K562 (cell line): ENCODE results near the gene NSMCE1. TPM values are rescaled to one million over a fixed set of nuclear protein-coding genes. Genes with fewer than 3 reads are reported as not detected.

Source experiments
- ATAC-seq: fragments of 200-7000 bp; cut with Tn5 transposase; 3 replicates; pipeline ENCODE4 v1.9.1; 2020; ENCODE audit warnings: moderate library complexity
- BruUV-seq: library from RNA; stranded (reverse); fragments of 400-500 nt; replicated peaks from 2 replicates; lab custom pipeline; 2021; lab: Mats Ljungman, UMichigan
- CTCF ChIA-PET: fragments of 300-600 bp; formaldehyde crosslinking; extraction: SDS; loops from one replicate; lab custom pipeline; 2021; ENCODE audit warnings: low intra/inter-chr PET ratio; lab: Yijun Ruan, JAX
- POLR2A ChIA-PET: fragments of 300-600, 350-650 bp; sonication (Branson Sonifier 250); formaldehyde crosslinking; extraction: SDS; loops from one replicate; lab custom pipeline; 2021; ENCODE audit warnings: antibody characterized with exemption, inconsistent platforms; lab: Yijun Ruan, JAX
- DNase-seq, 4 experiments: peaks; one replicate each; pipeline versions ENCODE4 v3.0.0 to v3.0.0-alpha.2; 2011 to 2018; ENCODE audit warnings: low spot score in 3 of 4, mixed read lengths in 3 of 4; ENCODE audit errors: extremely low read depth in 1 of 4
- FAIRE-seq: peaks from 2 replicates; lab custom pipeline; 2011; peaks lifted over from hg19 to GRCh38; lab: Jason Lieb, UNC
- H2AFZ ChIP-seq: 2 replicates; pipeline ENCODE4 v1.6.0; 2011; ENCODE audit warnings: low read depth, low read length, control low read depth, inconsistent platforms
- H3K27ac ChIP-seq: fragments of 200-600 bp; 3 replicates; pipeline ENCODE4 v1.8.0; 2011; ENCODE audit warnings: low read depth, mild to moderate bottlenecking, control low read depth, inconsistent platforms, low read length, moderate library complexity, mixed read lengths; ENCODE audit errors: extremely low read depth
- H3K27me3 ChIP-seq, 2 experiments: fragments of 300-600 bp in 1 of 2; 2 replicates in 1 of 2; 3 replicates in 1 of 2; pipeline versions ENCODE4 v1.6.0 to v1.8.0; 2011; ENCODE audit warnings: inconsistent platforms in 2 of 2, low read length in 2 of 2, mild to moderate bottlenecking in 1 of 2, mixed read lengths in 1 of 2, moderate library complexity in 1 of 2; ENCODE audit not compliant: control insufficient read depth in 2 of 2, insufficient read depth in 2 of 2
- H3K36me3 ChIP-seq: fragments of 300-600 bp; 3 replicates; pipeline ENCODE4 v1.8.0; 2011; ENCODE audit warnings: mild to moderate bottlenecking, low read length, inconsistent platforms; ENCODE audit not compliant: control insufficient read depth, insufficient read depth
- H3K4me1 ChIP-seq, 2 experiments: fragments of 200-600 bp in 1 of 2; replicated peaks in 1 of 2; 2 replicates in 1 of 2; 3 replicates in 1 of 2; pipeline versions ENCODE4 v1.5.1 to v1.8.0; 2011; ENCODE audit warnings: inconsistent platforms in 2 of 2, low read length in 2 of 2, mild to moderate bottlenecking in 1 of 2, mixed read lengths in 1 of 2, moderate library complexity in 1 of 2; ENCODE audit not compliant: control insufficient read depth in 2 of 2, insufficient read depth in 2 of 2
- H3K4me2 ChIP-seq: 2 replicates; pipeline ENCODE4 v1.6.1; 2011; ENCODE audit warnings: low read length, control low read depth, inconsistent platforms, mixed read lengths; ENCODE audit not compliant: insufficient read depth
- H3K4me3 ChIP-seq: fragments of 200-600 bp; sonication (generic), shearing (Covaris generic); 2 replicates; pipeline ENCODE4 v1.5.1; 2016; ENCODE audit warnings: control low read depth, inconsistent platforms
- H3K79me2 ChIP-seq: fragments of 200-600 bp; 3 replicates; pipeline ENCODE4 v1.8.0; 2011; ENCODE audit warnings: low read length, inconsistent platforms; ENCODE audit not compliant: control insufficient read depth, insufficient read depth
- H3K9ac ChIP-seq, 2 experiments: 2 replicates each; pipeline versions ENCODE4 v1.6.0 to v1.6.1; 2011; ENCODE audit warnings: low read depth in 2 of 2, low read length in 2 of 2, control low read depth in 1 of 2, inconsistent platforms in 1 of 2, mild to moderate bottlenecking in 1 of 2, mixed read lengths in 1 of 2; ENCODE audit not compliant: insufficient read depth in 1 of 2
- H3K9me1 ChIP-seq: one replicate; pipeline ENCODE4 v1.6.0; 2011; ENCODE audit warnings: inconsistent platforms, mild to moderate bottlenecking, low read length, moderate library complexity; ENCODE audit not compliant: control insufficient read depth, insufficient read depth
- H3K9me3 ChIP-seq: replicated peaks from 2 replicates; pipeline ENCODE4 v1.5.1; 2011; ENCODE audit warnings: low read depth, low read length, inconsistent platforms; ENCODE audit not compliant: control insufficient read depth, insufficient read depth
- H4K20me1 ChIP-seq: replicated peaks from 2 replicates; pipeline ENCODE4 v1.6.1; 2011; ENCODE audit warnings: low read length, inconsistent platforms, mixed read lengths; ENCODE audit not compliant: control insufficient read depth, insufficient read depth
- CCAR2 ChIP-seq: fragments of 200-400 bp; formaldehyde crosslinking; IDR thresholded peaks from 2 replicates; pipeline ENCODE4 v1.6.1; 2017; ENCODE audit warnings: mild to moderate bottlenecking, low read depth, low read length
- ELF4 ChIP-seq: fragments of 450-650 bp; formaldehyde crosslinking; IDR thresholded peaks from 2 replicates; pipeline ENCODE4 v1.4.0; 2022; ENCODE audit warnings: missing genetic modification characterization
- FOXJ2 ChIP-seq: fragments of 200-800 bp; sonication (Bioruptor generic); IDR thresholded peaks from 2 replicates; pipeline ENCODE4 v1.6.1; 2016; ENCODE audit warnings: missing genetic modification characterization, missing compliant biosample characterization
- KAT7 ChIP-seq: sonication (generic); formaldehyde crosslinking; IDR thresholded peaks from 2 replicates; pipeline ENCODE4 v1.8.0; 2022; ENCODE audit warnings: missing genetic modification reagents, mild to moderate bottlenecking, borderline replicate concordance
- KDM1A ChIP-seq, 2 experiments: fragments of 450-650 bp; IDR thresholded peaks; 2 replicates each; pipeline ENCODE4 v1.6.1; 2016; ENCODE audit warnings: mild to moderate bottlenecking in 2 of 2
- MBD2 ChIP-seq: sonication (generic); IDR thresholded peaks from 2 replicates; pipeline ENCODE4 v1.6.1; 2016; ENCODE audit warnings: low read depth, borderline replicate concordance
- POLR3A ChIP-seq: IDR thresholded peaks from 2 replicates; pipeline ENCODE4 v1.6.1; 2011; ENCODE audit warnings: borderline replicate concordance, mild to moderate bottlenecking, moderate library complexity; ENCODE audit not compliant: insufficient read length, insufficient read depth; ENCODE audit errors: extremely low read depth
- POU5F1 ChIP-seq: fragments of 150-350 bp; IDR thresholded peaks from 2 replicates; pipeline ENCODE4 v1.6.1; 2014; ENCODE audit warnings: borderline replicate concordance, low read length, low read depth, mild to moderate bottlenecking; ENCODE audit not compliant: partially characterized antibody
- PURB ChIP-seq: sonication (generic); formaldehyde crosslinking; IDR thresholded peaks from 2 replicates; pipeline ENCODE4 v1.9.0; 2021; ENCODE audit warnings: low read depth, mild to moderate bottlenecking, missing genetic modification reagents
- RBFOX2 ChIP-seq: fragments of 200-400 bp; formaldehyde crosslinking; IDR thresholded peaks from 2 replicates; pipeline ENCODE4 v1.6.1; 2017; ENCODE audit warnings: low read depth, mild to moderate bottlenecking, low read length, moderate library complexity
- SETDB1 ChIP-seq: IDR thresholded peaks from one replicate; pipeline ENCODE4 v1.6.1; 2012; ENCODE audit warnings: low read length, control low read depth, inconsistent platforms
- TARDBP ChIP-seq: fragments of 450-650 bp; IDR thresholded peaks from 2 replicates; pipeline ENCODE4 v1.6.1; 2016
- ZKSCAN1 ChIP-seq: fragments of 150-350 bp; IDR thresholded peaks from 2 replicates; pipeline ENCODE4 v1.6.1; 2016; ENCODE audit warnings: low read depth, low read length
- ZNF124 ChIP-seq: sonication (generic); formaldehyde crosslinking; IDR thresholded peaks from 2 replicates; pipeline ENCODE4 v1.8.1; 2022; ENCODE audit warnings: missing genetic modification reagents
- ZNF143 ChIP-seq: sonication (generic); formaldehyde crosslinking; IDR thresholded peaks from 2 replicates; pipeline ENCODE4 v1.9.0; 2022; ENCODE audit warnings: mild to moderate bottlenecking, missing genetic modification reagents
- ZNF316 ChIP-seq: fragments of 450-650 bp; IDR thresholded peaks from 2 replicates; pipeline ENCODE4 v1.6.1; 2016
- ZNF408 ChIP-seq: fragments of 250-450 bp; sonication (Bioruptor Pico); IDR thresholded peaks from 2 replicates; pipeline ENCODE4 v1.4.0; 2020; ENCODE audit warnings: low read depth, mild to moderate bottlenecking, moderate library complexity
- WGBS: fragments of 100-300 bp; shearing (Covaris generic); methylation state at CpG from one replicate; pipeline ENCODE4 v1.1.6; 2016; ENCODE audit warnings: low coverage, mixed read lengths; ENCODE audit not compliant: insufficient coverage; ENCODE audit errors: missing lambda C conversion rate; 5-methylcytosine and 5-hydroxymethylcytosine counted together
- in situ Hi-C: fragments of 300-500 bp; cut with MboI; formaldehyde crosslinking; loops from 4 replicates; pipeline ENCODE4 v1.15.0; 2018; ENCODE audit warnings: inconsistent platforms, mixed read lengths
- intact Hi-C: fragments of 100-400 bp; cut with micrococcal nuclease; formaldehyde crosslinking; loops from 2 replicates; pipeline ENCODE4 v1.14.2; 2022
- polyA plus RNA-seq, 8 experiments: library from polyadenylated mRNA; depleted of rRNA in 4 of 8; stranded (reverse) in 5 of 8; unstranded in 3 of 8; fragments of >200 nt; fragmentation: Nextera tagmentation in 2 of 8; fragmentation: Illumina TruSeq in 1 of 8; extraction: Ambion mirVana in 2 of 8; extraction: Trizol in 1 of 8; gene quantifications; 2 replicates each; pipeline versions ENCODE4 v1.2.1 to v1.2.3, GENCODE V29; 2011 to 2014; ENCODE audit warnings: inconsistent platforms in 1 of 8, missing spikeins in 1 of 8
- total RNA-seq, 7 experiments: library from RNA; depleted of rRNA in 6 of 7; stranded (reverse); fragments of >200 nt in 6 of 7; fragmentation: Illumina TruSeq in 2 of 7; extraction: Trizol in 2 of 7; gene quantifications; 2 replicates each; pipeline versions ENCODE4 v1.2.1 to v1.2.3, GENCODE V29; 2011 to 2021; ENCODE audit warnings: low replicate concordance in 1 of 7
- TF ChIP-seq, protein P1 (sequence below): fragments of 250-450 bp; sonication (Bioruptor Pico); IDR thresholded peaks from 2 replicates; pipeline ENCODE4 v1.5.0; 2021
- TF ChIP-seq, protein P2 (sequence below): sonication (generic); formaldehyde crosslinking; IDR thresholded peaks from 2 replicates; pipeline ENCODE4 v1.8.0; 2022; ENCODE audit warnings: mild to moderate bottlenecking, low read depth, missing genetic modification reagents

NSMCE1 gene
- total and polyA plus RNA-seq, 9 of the 15 experiments (the other 6 are each of a cell fraction or from before 2014, with no cell fraction given) = 52.1 to 163 (median 61.5) TPM

DNA sequence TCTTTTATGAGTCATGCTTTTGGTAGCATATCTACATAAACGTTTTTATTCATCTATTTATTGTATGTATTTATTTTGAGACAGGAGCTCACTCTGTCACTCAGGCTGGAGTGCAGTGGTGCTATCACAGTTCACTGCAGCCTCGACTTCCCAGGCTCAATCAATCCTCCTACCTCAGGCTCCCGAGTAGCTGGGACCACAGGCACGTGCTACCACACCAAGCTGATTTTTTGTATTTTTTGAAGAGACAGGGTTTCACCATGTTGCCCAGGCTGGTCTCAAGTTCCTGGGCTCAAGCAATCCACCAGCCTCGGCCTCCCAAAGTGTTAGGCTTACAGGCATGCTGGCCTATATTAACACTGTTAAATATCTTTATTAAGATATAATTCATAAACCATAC, 24.8 kb upstream of the NSMCE1 start (continued):
- no peak for TF ChIP-seq ZNF124 (CRISPR knock-in tag)
- TF ChIP-seq, protein P1, sequence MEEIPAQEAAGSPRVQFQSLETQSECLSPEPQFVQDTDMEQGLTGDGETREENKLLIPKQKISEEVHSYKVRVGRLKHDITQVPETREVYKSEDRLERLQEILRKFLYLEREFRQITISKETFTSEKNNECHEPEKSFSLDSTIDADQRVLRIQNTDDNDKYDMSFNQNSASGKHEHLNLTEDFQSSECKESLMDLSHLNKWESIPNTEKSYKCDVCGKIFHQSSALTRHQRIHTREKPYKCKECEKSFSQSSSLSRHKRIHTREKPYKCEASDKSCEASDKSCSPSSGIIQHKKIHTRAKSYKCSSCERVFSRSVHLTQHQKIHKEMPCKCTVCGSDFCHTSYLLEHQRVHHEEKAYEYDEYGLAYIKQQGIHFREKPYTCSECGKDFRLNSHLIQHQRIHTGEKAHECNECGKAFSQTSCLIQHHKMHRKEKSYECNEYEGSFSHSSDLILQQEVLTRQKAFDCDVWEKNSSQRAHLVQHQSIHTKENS (CRISPR knock-in tag) = no peak
- TF ChIP-seq ZNF408 = no peak
- TF ChIP-seq MBD2 = no peak
- TF ChIP-seq, protein P2, sequence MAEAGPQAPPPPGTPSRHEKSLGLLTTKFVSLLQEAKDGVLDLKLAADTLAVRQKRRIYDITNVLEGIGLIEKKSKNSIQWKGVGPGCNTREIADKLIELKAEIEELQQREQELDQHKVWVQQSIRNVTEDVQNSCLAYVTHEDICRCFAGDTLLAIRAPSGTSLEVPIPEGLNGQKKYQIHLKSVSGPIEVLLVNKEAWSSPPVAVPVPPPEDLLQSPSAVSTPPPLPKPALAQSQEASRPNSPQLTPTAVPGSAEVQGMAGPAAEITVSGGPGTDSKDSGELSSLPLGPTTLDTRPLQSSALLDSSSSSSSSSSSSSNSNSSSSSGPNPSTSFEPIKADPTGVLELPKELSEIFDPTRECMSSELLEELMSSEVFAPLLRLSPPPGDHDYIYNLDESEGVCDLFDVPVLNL (CRISPR knock-in tag) = no peak
- no peak for TF ChIP-seq ZNF316
- TF ChIP-seq ZKSCAN1 = no peak
- TF ChIP-seq POU5F1 = no peak
- no peak for TF ChIP-seq KAT7
- TF ChIP-seq ZNF143 (CRISPR knock-in tag) = no peak
- TF ChIP-seq, all 486 proteins: peak for 0

DNA sequence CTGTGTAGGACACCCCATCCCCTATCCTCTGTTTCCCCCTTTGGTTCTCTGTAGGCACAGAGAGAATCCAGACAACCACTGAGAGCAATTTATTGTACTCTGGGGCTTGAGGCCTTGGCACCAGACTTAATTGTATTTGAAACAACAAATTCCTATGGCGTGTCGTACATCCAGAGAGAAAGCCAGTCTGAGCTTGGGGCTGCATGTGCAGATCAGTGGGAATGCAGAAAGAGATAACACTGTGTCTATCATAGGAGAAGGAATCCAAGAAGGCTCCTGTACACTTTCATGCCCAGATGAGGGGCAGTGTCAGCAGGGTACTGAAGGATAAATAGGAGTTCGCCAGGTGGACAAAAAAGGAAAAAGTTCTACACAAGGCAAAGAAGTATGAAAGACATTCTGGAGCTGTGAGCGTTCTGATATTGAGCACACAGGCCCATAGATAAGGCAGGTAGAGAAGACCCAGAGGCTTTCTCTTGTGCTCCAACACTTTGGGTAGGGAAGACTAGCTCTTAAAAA, 23.2 kb upstream of the NSMCE1 start:
- in situ Hi-C loops = no loop called here
- intact Hi-C loops = no loop called here
- Histone ChIP-seq H3K36me3 (no peaks in the 10 kb centered on the region), H3K9me3 (no peaks in the 10 kb centered on the region), H3K79me2 (no peaks in the 10 kb centered on the region), H3K27ac (no peak overlapping the region), H2AFZ (no peak overlapping the region), H3K4me1 (no peaks in the 10 kb centered on the region), H3K27me3 (peaks cover 2 to 6% of the 10 kb centered on the region in 2 experiments; a peak in 3 of 5 replicates), H3K4me3 (no peak overlapping the region), H3K9me1 (no peaks in the 10 kb centered on the region), H3K9ac (no peak overlapping the region), H3K4me2 (no peak overlapping the region), H4K20me1 (no peaks in the 10 kb centered on the region)
- DNase-seq (no peak), FAIRE-seq (no peak), ATAC-seq (no peak)
- WGBS = 4% methylated on average over 4 of the region's 4 CpGs
- BruUV-seq = no TSS peak
- POLR2A ChIA-PET = no interaction called here
- CTCF ChIA-PET = no interaction called here
- TF ChIP-seq KDM1A (IDR thresholded peaks at IDR 0.05) (no peak), POLR3A (no peak), ELF4 (CRISPR knock-in tag) (no peak), FOXJ2 (tag) (no peak), PURB (CRISPR knock-in tag) (no peak), CCAR2 (no peak), SETDB1 (no peak), KAT7 (no peak), RBFOX2 (no peak), TARDBP (no peak)
